ENCODE measurements around the gene MIEN1. TPM values are rescaled to one million over a fixed set of nuclear protein-coding genes. Genes with fewer than 3 reads are reported as not detected.

MIEN1 gene
- total and polyA plus RNA-seq, 3 experiments from 2014 or later, result 42.3 to 114 (median 46.2) TPM

DNA sequence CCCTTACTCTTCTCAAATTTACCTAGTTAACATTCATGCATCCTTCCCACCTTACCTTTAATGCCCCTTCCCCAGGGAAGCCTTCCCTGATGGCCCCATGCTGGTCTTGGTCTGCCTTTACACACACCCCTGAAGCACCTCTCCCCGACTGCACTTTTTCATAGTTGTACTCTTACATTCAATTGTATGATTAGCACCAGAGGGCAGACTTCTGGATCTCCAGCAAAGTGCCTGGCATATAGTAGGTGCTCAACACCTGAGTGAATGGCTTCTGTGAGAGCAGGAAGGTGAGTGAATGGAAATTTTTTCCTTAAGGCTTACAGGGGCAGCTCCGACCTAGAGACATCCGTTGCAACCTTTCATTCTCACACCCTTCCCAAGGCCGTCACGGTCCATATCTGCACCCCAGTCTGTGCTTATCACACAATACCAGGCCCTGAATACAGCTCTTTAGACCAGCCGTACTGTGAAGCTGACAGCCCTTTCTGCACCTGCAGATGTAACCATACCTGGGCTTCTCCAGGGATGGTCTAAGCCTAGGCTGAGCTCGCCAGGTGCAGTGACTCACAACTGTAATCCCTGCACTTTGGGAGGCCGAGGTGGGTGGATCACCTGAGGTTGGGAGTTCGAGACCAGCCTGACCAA is 46.9 kb downstream of the MIEN1 start:
- H3K36me3 Mint-ChIP-seq, result peaks cover 13 to 44% (median 17%) of the 10 kb centered on the region in 3 donors
- Histone ChIP-seq H3K27ac (ENCODE audit: low read depth, low read length) (no peak overlapping the region), H3K4me1 (ENCODE audit: insufficient read depth, low read length) (peaks cover 38% of the 10 kb centered on the region), H3K4me3 (ENCODE audit: low read length) (no peak overlapping the region), H3K9me3 (ENCODE audit: low read length) (no peaks in the 10 kb centered on the region), H3K36me3 (ENCODE audit: insufficient read depth, low read length) (peaks cover 4% of the 10 kb centered on the region), H3K27me3 (ENCODE audit: insufficient read depth, low read length, poor library complexity, severe bottlenecking) (no peaks in the 10 kb centered on the region)
- H3K4me1 Mint-ChIP-seq, result peaks cover 51 to 64% (median 57%) of the 10 kb centered on the region in 3 donors
- H3K4me3 Mint-ChIP-seq, result peak overlapping the region in 1 of 7 donors; percentile 4
- no peak for DNase-seq
- ChIA-PET CTCF (interaction anchor here (1.9 kb wide), 1 partner anchor 15 kb away, joined by 7 read pairs; the partner anchor contains the start of gene PNMT), POLR2A (interaction anchor here (1.3 kb wide), 1 partner anchor 25 kb away, joined by 3 read pairs; no protein-coding TSS in a partner anchor)
- no peaks in the 10 kb centered on the region for H3K9me3 Mint-ChIP-seq
- H3K27ac Mint-ChIP-seq, result peak overlapping the region in 5 of 8 donors; percentile 38 to 87 (median 70)
- no peaks in the 10 kb centered on the region for H3K27me3 Mint-ChIP-seq

DNA sequence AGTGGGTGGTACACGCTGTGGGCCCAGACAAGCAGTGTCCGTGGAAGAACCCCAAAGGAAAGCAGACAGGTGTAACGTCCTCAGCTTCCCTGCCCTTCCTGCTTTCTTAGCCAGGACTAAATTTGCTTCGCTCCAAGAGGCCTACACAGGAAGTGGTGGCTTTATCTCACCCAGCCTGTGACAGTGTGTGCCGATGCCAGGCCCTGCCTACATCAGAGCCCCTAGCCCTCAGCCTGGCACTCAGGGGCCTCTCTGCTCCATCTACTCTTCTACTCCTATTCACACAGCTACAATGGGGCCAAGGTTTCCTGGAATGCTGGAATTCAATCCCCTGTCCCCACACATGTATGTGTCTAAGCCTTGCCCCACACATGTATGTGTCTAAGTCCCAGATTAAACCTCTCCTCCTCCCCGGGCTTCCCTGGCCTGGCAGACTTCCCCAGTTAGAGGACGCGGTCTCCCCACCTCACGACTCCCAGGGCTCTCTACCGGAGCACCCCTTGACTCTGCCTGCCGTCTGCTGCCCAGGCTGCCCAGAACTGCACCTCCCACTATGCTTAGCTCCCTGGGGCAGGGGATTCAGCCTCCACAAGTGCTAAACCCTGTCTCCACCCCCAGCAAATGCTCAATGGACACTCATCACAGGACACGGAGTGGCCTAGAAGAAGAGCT is 50.7 kb downstream of the MIEN1 start:
- Mint-ChIP-seq H3K27ac (peak overlapping the region; percentile 92 to 98 (median 96)), H3K4me1 (peaks cover 63 to 74% (median 67%) of the 10 kb centered on the region in 3 donors), H3K4me3 (peak overlapping the region; percentile 18 to 79 (median 62)), H3K27me3 (no peaks in the 10 kb centered on the region), H3K9me3 (no peaks in the 10 kb centered on the region), H3K36me3 (peaks cover 10 to 27% (median 12%) of the 10 kb centered on the region in 3 donors)
- Histone ChIP-seq H3K4me3 (ENCODE audit: low read length) (peak overlapping the region; percentile 24), H3K9me3 (ENCODE audit: low read length) (no peaks in the 10 kb centered on the region), H3K27me3 (ENCODE audit: insufficient read depth, low read length, poor library complexity, severe bottlenecking) (no peaks in the 10 kb centered on the region), H3K4me1 (ENCODE audit: insufficient read depth, low read length) (peaks cover 67% of the 10 kb centered on the region), H3K36me3 (ENCODE audit: insufficient read depth, low read length) (peaks cover 4% of the 10 kb centered on the region), H3K27ac (ENCODE audit: low read depth, low read length) (peak overlapping the region; percentile 41)
- DNase-seq, result peak; percentile 15 to 66 (median 53)
- ChIA-PET POLR2A (interaction anchor here (0.5 kb wide), 1 partner anchor 12 kb away, joined by 3 read pairs; no protein-coding TSS in a partner anchor), CTCF (interaction anchor here (1.2 to 3.2 kb wide), 7 partner anchors 8 to 58 kb away, joined by 4 to 21 read pairs (median 6); partner anchors contain the start of genes PGAP3 and PNMT)

Other genes starting within 250 kb of the MIEN1 start
- not detected for gene NEUROD2, start 122.6 kb downstream of the MIEN1 start, total RNA-seq
- not detected for gene NEUROD2, start 122.6 kb downstream of the MIEN1 start, polyA plus RNA-seq
- gene PPP1R1B, start 103.6 kb downstream of the MIEN1 start, total RNA-seq, result not detected
- gene PPP1R1B, start 103.6 kb downstream of the MIEN1 start, polyA plus RNA-seq, result not detected
- gene STARD3, start 93.4 kb downstream of the MIEN1 start, total RNA-seq, result 10 to 100 TPM; 71.4 to 74.1 TPM
- 44.5 TPM for gene STARD3, start 93.4 kb downstream of the MIEN1 start, polyA plus RNA-seq
- gene TCAP, start 65.2 kb downstream of the MIEN1 start, total RNA-seq, result 1 to 10 TPM in 1 of 2 experiments, under 1 TPM in 1; 0.97 to 1.6 TPM
- gene TCAP, start 65.2 kb downstream of the MIEN1 start, polyA plus RNA-seq, result not detected
- not detected for gene PNMT, start 62.1 kb downstream of the MIEN1 start, total RNA-seq
- gene PNMT, start 62.1 kb downstream of the MIEN1 start, polyA plus RNA-seq, result 0.39 TPM
- gene PGAP3, start 42.5 kb downstream of the MIEN1 start, total RNA-seq, result 10 to 100 TPM; 11.8 to 12.1 TPM
- 22.4 TPM for gene PGAP3, start 42.5 kb downstream of the MIEN1 start, polyA plus RNA-seq
- 1 to 10 TPM; 3.6 to 3.9 TPM for gene ERBB2, start 30.5 kb downstream of the MIEN1 start, total RNA-seq
- gene ERBB2, start 30.5 kb downstream of the MIEN1 start, polyA plus RNA-seq, result 2.4 TPM
- not detected for gene GRB7, start 7.4 kb upstream of the MIEN1 start, total RNA-seq
- not detected for gene GRB7, start 7.4 kb upstream of the MIEN1 start, polyA plus RNA-seq
- 100 to 1,000 TPM; 119 to 126 TPM for gene IKZF3, start 133.8 kb upstream of the MIEN1 start, total RNA-seq
- gene IKZF3, start 133.8 kb upstream of the MIEN1 start, polyA plus RNA-seq, result 138 TPM
- under 1 TPM; 0.58 to 0.74 TPM for gene ZPBP2, start 137.7 kb upstream of the MIEN1 start, total RNA-seq
- 0.09 TPM for gene ZPBP2, start 137.7 kb upstream of the MIEN1 start, polyA plus RNA-seq
- gene GSDMB, start 188.1 kb upstream of the MIEN1 start, total RNA-seq, result 10 to 100 TPM; 14.0 to 14.8 TPM
- 1.3 TPM for gene GSDMB, start 188.1 kb upstream of the MIEN1 start, polyA plus RNA-seq
- 10 to 100 TPM; 73.6 to 76.4 TPM for gene ORMDL3, start 197.1 kb upstream of the MIEN1 start, total RNA-seq
- 217 TPM for gene ORMDL3, start 197.1 kb upstream of the MIEN1 start, polyA plus RNA-seq
- not detected for gene LRRC3C, start 197.2 kb upstream of the MIEN1 start, total RNA-seq
- not detected for gene LRRC3C, start 197.2 kb upstream of the MIEN1 start, polyA plus RNA-seq
- gene GSDMA, start 232.5 kb upstream of the MIEN1 start, total RNA-seq, result not detected
- gene GSDMA, start 232.5 kb upstream of the MIEN1 start, polyA plus RNA-seq, result 0.14 TPM